ENCODE measurements around the gene INPP5A. TPM values are rescaled to one million over a fixed set of nuclear protein-coding genes. Genes with fewer than 3 reads are reported as not detected.

INPP5A gene
- total RNA-seq, 1 experiment from 2014 or later = 22.6 TPM

DNA sequence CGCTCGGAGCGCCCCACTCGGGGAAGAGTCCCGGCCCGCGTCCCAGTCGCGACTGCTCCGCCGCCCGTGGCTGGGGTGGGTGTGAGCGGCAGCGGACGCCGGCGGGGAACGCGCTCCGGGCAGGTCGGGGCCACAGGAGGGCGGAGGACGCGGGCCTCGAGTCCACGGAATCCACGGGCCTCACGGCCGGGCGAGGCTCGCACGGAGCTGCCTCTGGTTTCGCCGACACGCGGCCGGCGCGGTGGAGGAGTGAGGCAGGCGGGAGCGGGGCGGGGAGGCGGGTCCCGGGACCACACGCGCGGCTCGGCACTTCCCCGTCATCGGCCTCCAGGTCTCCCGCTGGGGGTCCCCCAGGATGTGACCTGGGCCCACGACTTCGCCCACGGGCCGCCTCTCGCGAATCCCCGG, 248.9 kb downstream of the INPP5A start:
- Histone ChIP-seq H3K79me2 (ENCODE audit: low read length) (no peaks in the 10 kb centered on the region), H3K36me3 (ENCODE audit: low read depth, low read length) (no peaks in the 10 kb centered on the region), H4K20me1 (ENCODE audit: low read length) (no peaks in the 10 kb centered on the region), H3F3A (ENCODE audit: low read length, unreplicated experiment) (no peaks in the 10 kb centered on the region), H3K4me3 (ENCODE audit: low read length) (no peak overlapping the region), H3K9ac (ENCODE audit: low read length) (no peak overlapping the region), H3K27ac (ENCODE audit: low read length) (no peak overlapping the region), H3K27me3 (ENCODE audit: low read length) (peaks cover 30% of the 10 kb centered on the region), H3K4me2 (ENCODE audit: low read length) (no peak overlapping the region), H2AFZ (ENCODE audit: low read length) (no peak overlapping the region), H3K4me1 (ENCODE audit: insufficient read depth, low read length) (no peaks in the 10 kb centered on the region), H3K9me2 (replicated peaks; ENCODE audit: low read length) (no peaks in the 10 kb centered on the region), H3K9me3 (ENCODE audit: low read length) (no peaks in the 10 kb centered on the region)
- TF ChIP-seq, protein P1, sequence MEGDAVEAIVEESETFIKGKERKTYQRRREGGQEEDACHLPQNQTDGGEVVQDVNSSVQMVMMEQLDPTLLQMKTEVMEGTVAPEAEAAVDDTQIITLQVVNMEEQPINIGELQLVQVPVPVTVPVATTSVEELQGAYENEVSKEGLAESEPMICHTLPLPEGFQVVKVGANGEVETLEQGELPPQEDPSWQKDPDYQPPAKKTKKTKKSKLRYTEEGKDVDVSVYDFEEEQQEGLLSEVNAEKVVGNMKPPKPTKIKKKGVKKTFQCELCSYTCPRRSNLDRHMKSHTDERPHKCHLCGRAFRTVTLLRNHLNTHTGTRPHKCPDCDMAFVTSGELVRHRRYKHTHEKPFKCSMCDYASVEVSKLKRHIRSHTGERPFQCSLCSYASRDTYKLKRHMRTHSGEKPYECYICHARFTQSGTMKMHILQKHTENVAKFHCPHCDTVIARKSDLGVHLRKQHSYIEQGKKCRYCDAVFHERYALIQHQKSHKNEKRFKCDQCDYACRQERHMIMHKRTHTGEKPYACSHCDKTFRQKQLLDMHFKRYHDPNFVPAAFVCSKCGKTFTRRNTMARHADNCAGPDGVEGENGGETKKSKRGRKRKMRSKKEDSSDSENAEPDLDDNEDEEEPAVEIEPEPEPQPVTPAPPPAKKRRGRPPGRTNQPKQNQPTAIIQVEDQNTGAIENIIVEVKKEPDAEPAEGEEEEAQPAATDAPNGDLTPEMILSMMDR (conservative IDR thresholded peaks at IDR 0.05; ENCODE audit: low read depth, low read length) = no peak
- TF ChIP-seq EZH2 (IDR thresholded peaks at IDR 0.05; ENCODE audit: low read length, unreplicated experiment) (peak; percentile 72), EZH2phosphoT487 (IDR thresholded peaks at IDR 0.05; ENCODE audit: borderline replicate concordance, low read length) (no peak)
- intact Hi-C loops (cut with micrococcal nuclease) = no loop called here
- no TSS peak for BruUV-seq (replicated peaks)
- POLR2A ChIA-PET (ENCODE audit: unreplicated experiment) = no interaction called here
- CTCF ChIA-PET = no interaction called here
- ATAC-seq = no peak
- DNase-seq = no peak

DNA sequence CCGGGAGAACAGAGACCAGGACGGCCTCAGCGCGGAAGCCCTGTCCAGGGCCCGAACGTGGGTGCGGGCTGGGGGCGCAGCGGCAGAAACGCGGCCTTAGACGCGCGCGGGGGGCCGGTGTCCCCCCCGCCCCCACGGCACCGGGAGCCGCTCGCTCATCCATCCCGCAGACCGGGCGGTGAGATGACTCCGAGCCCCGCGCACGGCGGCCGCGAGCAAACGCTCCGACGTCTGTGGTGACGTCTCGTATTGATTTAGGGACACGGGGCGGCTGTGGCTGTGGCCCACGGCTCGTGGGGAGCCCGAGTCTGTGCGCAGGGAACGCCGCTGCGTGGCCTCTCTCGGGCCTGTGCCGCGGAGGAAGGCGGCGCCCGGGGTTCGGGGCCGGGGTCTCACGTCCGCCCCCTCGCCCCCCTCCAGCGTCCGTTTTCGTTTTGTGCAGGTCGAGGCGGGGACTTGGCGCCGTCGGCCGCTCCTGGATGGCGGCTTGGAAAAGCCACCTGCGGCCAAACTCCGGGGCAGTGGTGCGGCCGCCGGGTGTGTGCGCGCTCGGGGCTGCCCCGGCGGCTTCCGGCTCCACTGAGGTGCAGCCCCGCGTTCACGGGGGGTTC, 249.4 kb downstream of the INPP5A start:
- H3K79me2 ChIP-seq (ENCODE audit: low read length) = no peaks in the 10 kb centered on the region
- peaks cover 30% of the 10 kb centered on the region for H3K27me3 ChIP-seq (ENCODE audit: low read length)
- H4K20me1 ChIP-seq (ENCODE audit: low read length) = no peaks in the 10 kb centered on the region
- no peak for DNase-seq
- TF ChIP-seq EZH2 (IDR thresholded peaks at IDR 0.05; ENCODE audit: low read length, unreplicated experiment) = peak; percentile 86
- TF ChIP-seq, protein P1 (conservative IDR thresholded peaks at IDR 0.05; ENCODE audit: low read depth, low read length) = no peak
- peak; percentile 65; the same call in 1 of the 2 replicates for TF ChIP-seq EZH2phosphoT487 (IDR thresholded peaks at IDR 0.05; ENCODE audit: borderline replicate concordance, low read length)
- no peaks in the 10 kb centered on the region for H3K9me2 ChIP-seq (replicated peaks; ENCODE audit: low read length)
- no peaks in the 10 kb centered on the region for H3K9me3 ChIP-seq (ENCODE audit: low read length)
- intact Hi-C loops (cut with micrococcal nuclease) = no loop called here
- no peak overlapping the region for H2AFZ ChIP-seq (ENCODE audit: low read length)
- ChIA-PET CTCF (no interaction called here), POLR2A (ENCODE audit: unreplicated experiment) (no interaction called here)
- H3F3A ChIP-seq (ENCODE audit: low read length, unreplicated experiment) = no peaks in the 10 kb centered on the region
- ATAC-seq = no peak
- H3K9ac ChIP-seq (ENCODE audit: low read length) = no peak overlapping the region
- peak overlapping the region; percentile 53 for H3K4me2 ChIP-seq (ENCODE audit: low read length)
- BruUV-seq (replicated peaks) = no TSS peak
- H3K4me1 ChIP-seq (ENCODE audit: insufficient read depth, low read length) = no peaks in the 10 kb centered on the region
- H3K27ac ChIP-seq (ENCODE audit: low read length) = no peak overlapping the region
- no peaks in the 10 kb centered on the region for H3K36me3 ChIP-seq (ENCODE audit: low read depth, low read length)
- H3K4me3 ChIP-seq (ENCODE audit: low read length) = peak overlapping the region; percentile 40

DNA sequence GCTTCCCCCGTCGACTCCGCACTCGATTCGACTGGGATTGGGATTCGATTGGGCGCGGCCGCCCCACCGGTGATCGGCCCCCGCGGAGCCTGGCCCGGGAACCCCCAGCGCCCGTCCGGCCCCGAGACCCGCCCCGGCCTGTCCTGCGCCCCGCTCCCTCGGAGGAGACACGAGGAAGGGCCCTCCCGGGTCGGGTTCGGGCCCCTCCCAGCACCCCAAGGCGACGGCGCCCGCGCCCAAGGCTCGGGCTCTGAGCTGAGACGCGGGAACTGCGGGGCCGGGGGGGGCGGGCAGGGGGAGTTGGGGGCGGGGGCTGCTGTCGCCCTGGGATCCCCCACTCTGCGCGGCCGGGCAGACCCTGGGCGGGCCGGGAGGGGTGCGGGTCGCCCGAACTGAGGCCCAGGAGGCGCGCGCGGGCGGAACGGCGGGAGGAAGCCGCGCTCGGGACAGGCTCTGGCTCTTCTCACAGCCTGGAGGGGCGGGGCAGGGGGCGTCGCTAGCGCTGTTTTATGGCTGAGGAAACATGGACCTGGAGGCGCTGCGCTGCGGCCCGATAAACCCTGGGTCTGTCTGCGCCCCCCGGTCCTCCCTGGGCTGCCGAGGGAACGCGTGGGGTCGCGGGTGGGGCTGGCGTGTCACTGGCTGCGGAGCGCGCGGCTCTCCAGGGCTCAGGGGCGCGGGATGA, 250.1 kb downstream of the INPP5A start:
- DNase-seq (no peak), ATAC-seq (no peak)
- Histone ChIP-seq H3K9me2 (replicated peaks; ENCODE audit: low read length) (no peaks in the 10 kb centered on the region), H3K9ac (ENCODE audit: low read length) (no peak overlapping the region), H3F3A (ENCODE audit: low read length, unreplicated experiment) (no peaks in the 10 kb centered on the region), H3K4me2 (ENCODE audit: low read length) (peak overlapping the region; percentile 53), H2AFZ (ENCODE audit: low read length) (no peak overlapping the region), H3K36me3 (ENCODE audit: low read depth, low read length) (no peaks in the 10 kb centered on the region), H3K4me3 (ENCODE audit: low read length) (peak overlapping the region; percentile 40), H3K4me1 (ENCODE audit: insufficient read depth, low read length) (no peaks in the 10 kb centered on the region), H4K20me1 (ENCODE audit: low read length) (no peaks in the 10 kb centered on the region), H3K9me3 (ENCODE audit: low read length) (no peaks in the 10 kb centered on the region), H3K79me2 (ENCODE audit: low read length) (no peaks in the 10 kb centered on the region), H3K27ac (ENCODE audit: low read length) (no peak overlapping the region), H3K27me3 (ENCODE audit: low read length) (peaks cover 30% of the 10 kb centered on the region)
- POLR2A ChIA-PET (ENCODE audit: unreplicated experiment) = no interaction called here
- TF ChIP-seq EZH2phosphoT487 (IDR thresholded peaks at IDR 0.05; ENCODE audit: borderline replicate concordance, low read length) (no peak), EZH2 (IDR thresholded peaks at IDR 0.05; ENCODE audit: low read length, unreplicated experiment) (no peak)
- TF ChIP-seq, protein P1 (conservative IDR thresholded peaks at IDR 0.05; ENCODE audit: low read depth, low read length) = no peak
- CTCF ChIA-PET = no interaction called here
- no TSS peak for BruUV-seq (replicated peaks)
- intact Hi-C loops (cut with micrococcal nuclease) = no loop called here

Data from PC-3 (cell line).